OCI-LY3 (cell line): Measurements from ENCODE around the gene SPAG8.

Experiments used
- H2AFZ ChIP-seq: fragments of 200-600, 300-600 bp; shearing (Covaris generic); 2 replicates; pipeline ENCODE4 v1.6.0; 2014; ENCODE audit warnings: antibody characterized with exemption, low read depth, low read length
- H3K27ac ChIP-seq: fragments of 200-600, 300-600 bp; sonication (generic); 2 replicates; pipeline ENCODE4 v1.5.1; 2014; ENCODE audit warnings: mild to moderate bottlenecking, low read length, moderate library complexity, mixed read lengths
- H3K27me3 ChIP-seq: fragments of 200-600, 300-600 bp; sonication (generic); 2 replicates; pipeline ENCODE4 v1.6.1; 2014; ENCODE audit warnings: low read depth, low read length, mixed read lengths
- H3K36me3 ChIP-seq: fragments of 200-600, 300-600 bp; sonication (generic); replicated peaks from 2 replicates; pipeline ENCODE3; 2014; ENCODE audit warnings: low read depth, low read length, mixed read lengths
- H3K4me1 ChIP-seq: fragments of 300-600, 200-600 bp; sonication (generic); 2 replicates; pipeline ENCODE4 v1.6.1; 2014; ENCODE audit warnings: low read length, mixed read lengths
- H3K4me2 ChIP-seq: fragments of 200-600, 300-600 bp; sonication (generic); 2 replicates; pipeline ENCODE4 v1.6.1; 2014; ENCODE audit warnings: low read length, mixed read lengths
- H3K4me3 ChIP-seq: fragments of 300-600, 200-600 bp; sonication (generic); 2 replicates; pipeline ENCODE4 v1.5.1; 2014; ENCODE audit warnings: antibody characterized with exemption, mild to moderate bottlenecking, low read length, moderate library complexity
- H3K79me2 ChIP-seq: fragments of 300-600, 200-600 bp; shearing (Covaris generic); 2 replicates; pipeline ENCODE4 v1.6.1; 2014; ENCODE audit warnings: mild to moderate bottlenecking, low read length, mixed read lengths
- H3K9ac ChIP-seq: fragments of 300-600, 200-600 bp; shearing (Covaris generic); 2 replicates; pipeline ENCODE4 v1.6.0; 2014; ENCODE audit warnings: mild to moderate bottlenecking, low read length, moderate library complexity
- H3K9me3 ChIP-seq: fragments of 200-600, 300-600 bp; shearing (Covaris generic); 2 replicates; pipeline ENCODE4 v1.6.1; 2014; ENCODE audit warnings: low read length, mixed read lengths; ENCODE audit not compliant: insufficient read depth
- H4K20me1 ChIP-seq: fragments of 200-600, 300-600 bp; sonication (generic); 2 replicates; pipeline ENCODE4 v1.6.1; 2016; ENCODE audit warnings: low read length, mixed read lengths; ENCODE audit not compliant: insufficient read depth
- EZH2phosphoT487 ChIP-seq: fragments of 200-600 bp; shearing (Covaris generic); IDR thresholded peaks from 2 replicates; pipeline ENCODE4 v1.6.1; 2018; ENCODE audit warnings: antibody characterized with exemption, mixed run types, low read depth
- TF ChIP-seq, protein P1 (sequence below): fragments of 200-600, 300-600 bp; sonication (generic); IDR thresholded peaks from 2 replicates; pipeline ENCODE4 v1.5.1; 2014; ENCODE audit warnings: antibody characterized with exemption, low read length, low read depth

The SPAG8 gene

GRCh38 chr9:35801328-35802128 lies 10.5 kb downstream of the SPAG8 start:
- H3K27me3 ChIP-seq = no peaks in the 10 kb centered on the region
- no peaks in the 10 kb centered on the region for H3K79me2 ChIP-seq
- H3K36me3 ChIP-seq = no peaks in the 10 kb centered on the region
- H2AFZ ChIP-seq = no peak overlapping the region
- peaks cover 24% of the 10 kb centered on the region for H3K4me1 ChIP-seq
- H3K27ac ChIP-seq = no peak overlapping the region
- H3K9ac ChIP-seq = no peak overlapping the region
- no peak overlapping the region for H3K4me3 ChIP-seq
- no peak overlapping the region for H3K4me2 ChIP-seq
- H3K9me3 ChIP-seq = no peaks in the 10 kb centered on the region
- H4K20me1 ChIP-seq = no peaks in the 10 kb centered on the region
- TF ChIP-seq, protein P1, sequence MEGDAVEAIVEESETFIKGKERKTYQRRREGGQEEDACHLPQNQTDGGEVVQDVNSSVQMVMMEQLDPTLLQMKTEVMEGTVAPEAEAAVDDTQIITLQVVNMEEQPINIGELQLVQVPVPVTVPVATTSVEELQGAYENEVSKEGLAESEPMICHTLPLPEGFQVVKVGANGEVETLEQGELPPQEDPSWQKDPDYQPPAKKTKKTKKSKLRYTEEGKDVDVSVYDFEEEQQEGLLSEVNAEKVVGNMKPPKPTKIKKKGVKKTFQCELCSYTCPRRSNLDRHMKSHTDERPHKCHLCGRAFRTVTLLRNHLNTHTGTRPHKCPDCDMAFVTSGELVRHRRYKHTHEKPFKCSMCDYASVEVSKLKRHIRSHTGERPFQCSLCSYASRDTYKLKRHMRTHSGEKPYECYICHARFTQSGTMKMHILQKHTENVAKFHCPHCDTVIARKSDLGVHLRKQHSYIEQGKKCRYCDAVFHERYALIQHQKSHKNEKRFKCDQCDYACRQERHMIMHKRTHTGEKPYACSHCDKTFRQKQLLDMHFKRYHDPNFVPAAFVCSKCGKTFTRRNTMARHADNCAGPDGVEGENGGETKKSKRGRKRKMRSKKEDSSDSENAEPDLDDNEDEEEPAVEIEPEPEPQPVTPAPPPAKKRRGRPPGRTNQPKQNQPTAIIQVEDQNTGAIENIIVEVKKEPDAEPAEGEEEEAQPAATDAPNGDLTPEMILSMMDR = no peak
- TF ChIP-seq EZH2phosphoT487 = no peak

DNA sequence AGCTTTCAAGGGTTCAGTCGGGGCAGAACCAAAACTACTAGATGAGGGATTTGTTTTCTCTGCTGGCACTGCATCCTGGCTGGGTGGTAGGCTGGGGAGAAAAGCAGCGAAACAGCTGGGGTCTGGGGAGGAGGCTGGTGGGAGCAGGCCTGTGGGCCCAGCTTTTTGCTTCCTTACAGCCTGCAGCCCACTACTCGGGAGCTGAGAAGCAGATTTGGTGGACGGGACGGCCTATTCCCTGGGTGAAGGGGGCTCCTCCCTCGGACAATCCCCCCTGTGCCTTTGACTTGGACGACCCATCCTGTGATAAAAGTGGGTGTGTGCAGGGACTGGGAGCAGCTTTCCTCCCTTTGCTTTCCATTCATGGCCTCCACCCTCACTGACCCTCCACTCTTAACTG lies 11.5 kb downstream of the SPAG8 start:
- H2AFZ ChIP-seq = no peak overlapping the region
- H3K4me3 ChIP-seq = no peak overlapping the region
- peaks cover 14% of the 10 kb centered on the region for H3K4me1 ChIP-seq
- H3K9ac ChIP-seq = no peak overlapping the region
- H3K79me2 ChIP-seq = no peaks in the 10 kb centered on the region
- no peak overlapping the region for H3K4me2 ChIP-seq
- TF ChIP-seq, protein P1 = no peak
- TF ChIP-seq EZH2phosphoT487 = no peak
- H3K27me3 ChIP-seq = no peaks in the 10 kb centered on the region
- H4K20me1 ChIP-seq = no peaks in the 10 kb centered on the region
- no peak overlapping the region for H3K27ac ChIP-seq
- H3K9me3 ChIP-seq = no peaks in the 10 kb centered on the region
- no peaks in the 10 kb centered on the region for H3K36me3 ChIP-seq

- H4K20me1 ChIP-seq = no peaks in the 10 kb centered on the region
- no peak overlapping the region for H3K4me3 ChIP-seq
- no peak for TF ChIP-seq EZH2phosphoT487
- TF ChIP-seq, protein P1 = no peak
- peaks cover 13% of the 10 kb centered on the region for H3K4me1 ChIP-seq
- H3K27ac ChIP-seq = no peak overlapping the region
- no peaks in the 10 kb centered on the region for H3K36me3 ChIP-seq
- H3K9ac ChIP-seq = no peak overlapping the region
- H3K9me3 ChIP-seq = no peaks in the 10 kb centered on the region
- no peaks in the 10 kb centered on the region for H3K79me2 ChIP-seq
- no peak overlapping the region for H2AFZ ChIP-seq
- H3K4me2 ChIP-seq = no peak overlapping the region
- no peaks in the 10 kb centered on the region for H3K27me3 ChIP-seq
Observed at GRCh38 chr9:35798658-35799374, 13.2 kb downstream of the SPAG8 start.

GRCh38 chr9:35797311-35798109 lies 14.6 kb downstream of the SPAG8 start:
- Histone ChIP-seq H3K36me3 (no peaks in the 10 kb centered on the region), H3K4me1 (peaks cover 13% of the 10 kb centered on the region), H3K9ac (no peak overlapping the region), H3K79me2 (no peaks in the 10 kb centered on the region), H3K27me3 (no peaks in the 10 kb centered on the region), H3K4me3 (no peak overlapping the region), H4K20me1 (no peaks in the 10 kb centered on the region), H3K9me3 (no peaks in the 10 kb centered on the region), H3K4me2 (no peak overlapping the region), H2AFZ (no peak overlapping the region), H3K27ac (no peak overlapping the region)
- no peak for TF ChIP-seq EZH2phosphoT487
- TF ChIP-seq, protein P1 = no peak
